Immature natural killer cell (primary cell): Measurements from ENCODE around the gene IAH1. TPM values are rescaled to one million over a fixed set of nuclear protein-coding genes. Genes with fewer than 3 reads are reported as not detected.

ENCODE experiments used
- DNase-seq, 3 donors: peaks; one replicate each; pipeline ENCODE4 v3.0.0; 2022; ENCODE audit warnings: mixed read lengths in 1 of 3
- H3K27ac Mint-ChIP-seq, 6 donors: one replicate each; pipeline ENCODE4 v1.8.0; 2020; ENCODE audit warnings: mixed read lengths in 6 of 6, mild to moderate bottlenecking in 5 of 6, inconsistent platforms in 4 of 6, moderate library complexity in 3 of 6
- H3K27me3 Mint-ChIP-seq, 3 donors: one replicate each; pipeline ENCODE4 v1.8.0; 2020 to 2021; ENCODE audit warnings: low read depth in 3 of 3, mild to moderate bottlenecking in 3 of 3, mixed read lengths in 3 of 3, moderate library complexity in 3 of 3, inconsistent platforms in 1 of 3
- H3K36me3 Mint-ChIP-seq, 3 donors: one replicate each; pipeline ENCODE4 v1.8.0; 2020; ENCODE audit warnings: mixed read lengths in 3 of 3, inconsistent platforms in 2 of 3, mild to moderate bottlenecking in 2 of 3
- H3K4me1 Mint-ChIP-seq, 2 donors: one replicate each; pipeline ENCODE4 v1.8.0; 2020; ENCODE audit warnings: inconsistent platforms in 2 of 2, mild to moderate bottlenecking in 2 of 2, mixed read lengths in 2 of 2, moderate library complexity in 1 of 2
- H3K4me3 Mint-ChIP-seq, 5 donors: one replicate each; pipeline ENCODE4 v1.8.0; 2020; ENCODE audit warnings: mild to moderate bottlenecking in 5 of 5, mixed read lengths in 5 of 5, inconsistent platforms in 3 of 5, moderate library complexity in 3 of 5
- H3K9me3 Mint-ChIP-seq, 6 donors: one replicate each; pipeline ENCODE4 v1.8.0; 2020; ENCODE audit warnings: mild to moderate bottlenecking in 6 of 6, mixed read lengths in 6 of 6, inconsistent platforms in 4 of 6, moderate library complexity in 3 of 6
- polyA plus RNA-seq, 3 donors: library from polyadenylated mRNA; unstranded; fragments of 300-500 nt; fragmentation: Illumina TruSeq; gene quantifications; one replicate each; pipeline ENCODE4 v1.2.3, GENCODE V29; 2021

IAH1 gene
- polyA plus RNA-seq, 3 donors from 2014 or later, result 68.4 to 88.5 (median 85.4) TPM

GRCh38 chr2:9462886-9463697 lies 11.3 kb upstream of the IAH1 start:
- H3K9me3 Mint-ChIP-seq, result no peaks in the 10 kb centered on the region
- H3K27me3 Mint-ChIP-seq, result peaks cover 0 to 1% (median 0%) of the 10 kb centered on the region in 3 donors
- peaks cover 10 to 33% (median 18%) of the 10 kb centered on the region in 3 donors for H3K36me3 Mint-ChIP-seq
- peaks cover 11 to 13% of the 10 kb centered on the region in 2 donors for H3K4me1 Mint-ChIP-seq
- DNase-seq, result no peak
- H3K4me3 Mint-ChIP-seq, result peak overlapping the region in 2 of 5 donors; percentile 6 to 18
- H3K27ac Mint-ChIP-seq, result peak overlapping the region; percentile 6 to 86 (median 68)

GRCh38 chr2:9463698-9464034 lies 10.7 kb upstream of the IAH1 start:
- peak overlapping the region; percentile 18 to 86 (median 73) for H3K27ac Mint-ChIP-seq
- peaks cover 10 to 33% (median 18%) of the 10 kb centered on the region in 3 donors for H3K36me3 Mint-ChIP-seq
- peaks cover 0 to 1% (median 0%) of the 10 kb centered on the region in 3 donors for H3K27me3 Mint-ChIP-seq
- H3K4me3 Mint-ChIP-seq, result peak overlapping the region in 1 of 5 donors; percentile 6
- H3K9me3 Mint-ChIP-seq, result no peaks in the 10 kb centered on the region
- peak in 1 of 3 donors; percentile 52 for DNase-seq
- peaks cover 11 to 13% of the 10 kb centered on the region in 2 donors for H3K4me1 Mint-ChIP-seq

GRCh38 chr2:9465170-9465569 lies 9.2 kb upstream of the IAH1 start:
- no peak for DNase-seq
- H3K27me3 Mint-ChIP-seq, result peaks cover 0 to 1% (median 0%) of the 10 kb centered on the region in 3 donors
- peaks cover 6 to 28% (median 14%) of the 10 kb centered on the region in 3 donors for H3K36me3 Mint-ChIP-seq
- no peak overlapping the region for H3K4me3 Mint-ChIP-seq
- peaks cover 11 to 13% of the 10 kb centered on the region in 2 donors for H3K4me1 Mint-ChIP-seq
- no peaks in the 10 kb centered on the region for H3K9me3 Mint-ChIP-seq
- no peak overlapping the region for H3K27ac Mint-ChIP-seq

- Mint-ChIP-seq H3K4me3 (no peak overlapping the region), H3K27me3 (no peaks in the 10 kb centered on the region), H3K36me3 (peaks cover 0 to 21% (median 8%) of the 10 kb centered on the region in 3 donors), H3K9me3 (no peaks in the 10 kb centered on the region), H3K27ac (peak overlapping the region in 3 of 6 donors; percentile 27 to 71 (median 30)), H3K4me1 (peaks cover 11 to 13% of the 10 kb centered on the region in 2 donors)
- no peak for DNase-seq
Observed at GRCh38 chr2:9466147-9466683, 8.1 kb upstream of the IAH1 start.

- H3K4me1 Mint-ChIP-seq, result peaks cover 11 to 13% of the 10 kb centered on the region in 2 donors
- DNase-seq, result no peak
Observed at GRCh38 chr2:9467687-9468086, 6.7 kb upstream of the IAH1 start.

GRCh38 chr2:9471206-9471605 lies 3.1 kb upstream of the IAH1 start:
- Mint-ChIP-seq H3K4me1 (peaks cover 24 to 27% of the 10 kb centered on the region in 2 donors), H3K9me3 (no peaks in the 10 kb centered on the region), H3K27ac (no peak overlapping the region), H3K36me3 (peaks cover 0 to 21% (median 5%) of the 10 kb centered on the region in 3 donors), H3K27me3 (peaks cover 0 to 12% (median 0%) of the 10 kb centered on the region in 3 donors), H3K4me3 (no peak overlapping the region)
- DNase-seq, result no peak

More at GRCh38 chr2:9467687-9468086, 6.7 kb upstream of the IAH1 start:
- Mint-ChIP-seq H3K4me3 (no peak overlapping the region), H3K9me3 (no peaks in the 10 kb centered on the region), H3K27me3 (no peaks in the 10 kb centered on the region), H3K27ac (no peak overlapping the region), H3K36me3 (peaks cover 0 to 22% (median 13%) of the 10 kb centered on the region in 3 donors)

- H3K9me3 Mint-ChIP-seq, result no peaks in the 10 kb centered on the region
- peak overlapping the region in 3 of 6 donors; percentile 76 to 95 (median 91) for H3K27ac Mint-ChIP-seq
- H3K36me3 Mint-ChIP-seq, result peaks cover 0 to 16% (median 5%) of the 10 kb centered on the region in 3 donors
- DNase-seq, result no peak
- peaks cover 34 to 40% of the 10 kb centered on the region in 2 donors for H3K4me1 Mint-ChIP-seq
- peaks cover 0 to 12% (median 0%) of the 10 kb centered on the region in 3 donors for H3K27me3 Mint-ChIP-seq
- peak overlapping the region; percentile 28 to 88 (median 79) for H3K4me3 Mint-ChIP-seq
Observed at GRCh38 chr2:9472511-9472910, 1.8 kb upstream of the IAH1 start.

- Mint-ChIP-seq H3K36me3 (peaks cover 0 to 16% (median 5%) of the 10 kb centered on the region in 3 donors), H3K4me3 (peak overlapping the region; percentile 79 to 88 (median 87)), H3K27me3 (peaks cover 0 to 12% (median 0%) of the 10 kb centered on the region in 3 donors), H3K27ac (peak overlapping the region; percentile 58 to 95 (median 89)), H3K4me1 (peaks cover 38 to 41% of the 10 kb centered on the region in 2 donors), H3K9me3 (no peaks in the 10 kb centered on the region)
- DNase-seq, result no peak
Observed at GRCh38 chr2:9473308-9473984, 905 bp upstream of the IAH1 start.

- Mint-ChIP-seq H3K27ac (peak overlapping the region; percentile 76 to 95 (median 90)), H3K9me3 (no peaks in the 10 kb centered on the region), H3K4me1 (peaks cover 43 to 45% of the 10 kb centered on the region in 2 donors)
Observed at GRCh38 chr2:9473985-9474360, 378 bp upstream of the IAH1 start.

GRCh38 chr2:9477914-9478313 lies 3.6 kb downstream of the IAH1 start:
- Mint-ChIP-seq H3K9me3 (no peaks in the 10 kb centered on the region), H3K36me3 (peaks cover 0 to 18% (median 5%) of the 10 kb centered on the region in 3 donors), H3K4me1 (peaks cover 43 to 62% of the 10 kb centered on the region in 2 donors)

More at GRCh38 chr2:9473985-9474360, 378 bp upstream of the IAH1 start:
- Mint-ChIP-seq H3K27me3 (peaks cover 0 to 12% (median 0%) of the 10 kb centered on the region in 3 donors), H3K36me3 (peaks cover 0 to 16% (median 5%) of the 10 kb centered on the region in 3 donors), H3K4me3 (peak overlapping the region; percentile 79 to 88 (median 87))
- peak; percentile 60 to 79 (median 71) for DNase-seq

GRCh38 chr2:9478526-9478925 lies 4.2 kb downstream of the IAH1 start:
- no peak overlapping the region for H3K4me3 Mint-ChIP-seq
- peaks cover 0 to 12% (median 0%) of the 10 kb centered on the region in 3 donors for H3K27me3 Mint-ChIP-seq
- no peak for DNase-seq
- peaks cover 0 to 15% (median 5%) of the 10 kb centered on the region in 3 donors for H3K36me3 Mint-ChIP-seq
- peak overlapping the region in 4 of 6 donors; percentile 1 to 61 (median 28) for H3K27ac Mint-ChIP-seq
- no peaks in the 10 kb centered on the region for H3K9me3 Mint-ChIP-seq
- peaks cover 37 to 55% of the 10 kb centered on the region in 2 donors for H3K4me1 Mint-ChIP-seq

More at GRCh38 chr2:9477914-9478313, 3.6 kb downstream of the IAH1 start:
- H3K27me3 Mint-ChIP-seq, result peaks cover 0 to 12% (median 0%) of the 10 kb centered on the region in 3 donors
- H3K4me3 Mint-ChIP-seq, result no peak overlapping the region
- DNase-seq, result no peak
- H3K27ac Mint-ChIP-seq, result peak overlapping the region in 1 of 6 donors; percentile 45

- H3K27ac Mint-ChIP-seq, result peak overlapping the region in 3 of 6 donors; percentile 31 to 78 (median 57)
Observed at GRCh38 chr2:9480157-9480556, 5.8 kb downstream of the IAH1 start.

GRCh38 chr2:9483107-9483506 lies 8.8 kb downstream of the IAH1 start:
- H3K27ac Mint-ChIP-seq, result no peak overlapping the region
- peaks cover 0 to 2% (median 0%) of the 10 kb centered on the region in 3 donors for H3K27me3 Mint-ChIP-seq
- no peak for DNase-seq
- peaks cover 11 to 24% of the 10 kb centered on the region in 2 donors for H3K4me1 Mint-ChIP-seq
- H3K4me3 Mint-ChIP-seq, result no peak overlapping the region
- peaks cover 8 to 47% (median 10%) of the 10 kb centered on the region in 3 donors for H3K36me3 Mint-ChIP-seq
- H3K9me3 Mint-ChIP-seq, result no peaks in the 10 kb centered on the region

More at GRCh38 chr2:9480157-9480556, 5.8 kb downstream of the IAH1 start:
- H3K36me3 Mint-ChIP-seq, result peaks cover 0 to 30% (median 5%) of the 10 kb centered on the region in 3 donors
- no peak overlapping the region for H3K4me3 Mint-ChIP-seq
- H3K9me3 Mint-ChIP-seq, result no peaks in the 10 kb centered on the region
- peaks cover 0 to 6% (median 0%) of the 10 kb centered on the region in 3 donors for H3K27me3 Mint-ChIP-seq
- no peak for DNase-seq
- peaks cover 32 to 48% of the 10 kb centered on the region in 2 donors for H3K4me1 Mint-ChIP-seq
